ENCODE data around the gene GALNT17.

- no peak for TF ChIP-seq CTCF (conservative IDR thresholded peaks at IDR 0.05)
- no peak for TF ChIP-seq EZH2 (IDR thresholded peaks at IDR 0.05; ENCODE audit: low read depth)
These were observed 139.3 kb downstream of the GALNT17 start for GRCh38 chr7:71271203-71271602.
